ENCODE results near the gene ELMO1. TPM values are rescaled to one million over a fixed set of nuclear protein-coding genes. Genes with fewer than 3 reads are reported as not detected.

The ELMO1 gene
- total RNA-seq, 1 experiment from 2014 or later: 1.1 TPM

DNA sequence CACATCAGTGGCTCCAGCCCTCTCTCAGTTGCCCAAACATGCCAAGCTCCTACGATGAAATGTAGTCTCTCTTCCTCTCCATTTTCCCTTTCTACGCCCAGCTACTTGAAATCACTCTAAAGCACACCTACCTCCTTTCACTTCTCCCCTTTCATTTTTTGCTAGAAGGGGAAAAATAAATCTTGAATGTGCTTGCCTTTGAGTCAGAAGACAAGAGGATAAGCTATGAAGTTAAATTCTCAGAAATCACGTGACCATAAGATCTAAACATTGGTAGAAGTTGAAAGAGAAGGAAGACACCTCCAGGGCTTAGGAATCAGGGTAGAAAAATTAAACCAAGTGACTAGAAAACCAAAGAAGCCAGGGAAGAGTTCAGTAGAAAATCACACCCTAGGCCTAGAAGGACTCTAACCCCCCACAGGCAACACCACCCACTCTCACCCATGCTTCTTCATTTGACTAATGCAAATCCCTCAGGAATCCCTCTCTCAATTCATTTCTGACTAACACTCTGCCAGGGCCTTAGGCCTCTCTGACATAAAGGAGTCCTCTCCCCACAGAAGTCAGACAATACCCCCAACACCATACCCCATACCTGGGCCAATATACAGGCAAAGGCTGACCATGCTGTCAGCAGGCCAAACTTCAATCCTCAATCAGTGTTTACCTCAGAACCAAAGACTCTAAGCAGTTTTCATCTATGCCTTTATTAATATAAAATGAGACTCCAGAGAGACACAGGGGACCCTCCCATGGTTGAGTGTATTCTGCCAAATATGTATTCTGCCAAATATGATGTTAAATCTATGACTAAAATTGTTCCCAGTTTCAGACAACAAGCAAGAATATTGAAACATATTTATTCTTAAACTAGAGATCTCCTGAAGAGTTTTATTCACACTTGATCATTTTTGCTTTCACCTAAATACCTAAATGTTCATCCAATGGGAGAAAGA lies 84.8 kb downstream of the ELMO1 start:
- H2AFZ ChIP-seq (ENCODE audit: low read depth, low read length, poor library complexity, severe bottlenecking): no peak overlapping the region
- no peak overlapping the region for H3K27ac ChIP-seq (ENCODE audit: low read depth, low read length)
- no peaks in the 10 kb centered on the region for H3K79me2 ChIP-seq (ENCODE audit: insufficient read depth, low read length)
- no peaks in the 10 kb centered on the region for H3K36me3 ChIP-seq (ENCODE audit: control insufficient read depth in 1 of 2, insufficient read depth in 2 of 2, low read length in 2 of 2)
- peaks cover 10% of the 10 kb centered on the region for H3K27me3 ChIP-seq (ENCODE audit: insufficient read depth, low read length)
- ChIA-PET POLR2A (no interaction called here), RAD21 (ENCODE audit: low non-redundant PET in 1 of 2, low total read pairs in 2 of 2, uncharacterized antibody in 2 of 2, unreplicated experiment in 2 of 2) (no interaction called here), CTCF (no interaction called here)
- no peak for ATAC-seq
- BruUV-seq (replicated peaks): no TSS peak
- no peaks in the 10 kb centered on the region for H3K4me1 ChIP-seq (ENCODE audit: control insufficient read depth in 1 of 2, insufficient read depth in 2 of 2, low read length in 2 of 2)
- no peaks in the 10 kb centered on the region for H3K9me2 ChIP-seq (ENCODE audit: insufficient read depth)
- no peak overlapping the region for H3K9ac ChIP-seq (ENCODE audit: low read length)
- H3K4me2 ChIP-seq (ENCODE audit: low read length): no peak overlapping the region
- intact Hi-C loops (cut with micrococcal nuclease): no loop called here
- DNase-seq (ENCODE audit: low read depth, low spot score): no peak
- H4K20me1 ChIP-seq (ENCODE audit: insufficient read depth): no peaks in the 10 kb centered on the region
- no peaks in the 10 kb centered on the region for H3K9me3 ChIP-seq (ENCODE audit: control insufficient read depth in 1 of 2, insufficient read depth in 1 of 2, low read depth in 1 of 2, low read length in 2 of 2)
- no peak overlapping the region for H3K4me3 ChIP-seq (replicated peaks in 1 of 2; ENCODE audit: low read depth in 1 of 2, low read length in 2 of 2)
- TF ChIP-seq SRF (IDR thresholded peaks at IDR 0.05; ENCODE audit: low read depth) (no peak), TCF7L2 (IDR thresholded peaks at IDR 0.05; ENCODE audit: borderline replicate concordance, extremely low read depth, insufficient read depth, insufficient read length) (no peak), ATF3 (IDR thresholded peaks at IDR 0.05) (no peak)

DNA sequence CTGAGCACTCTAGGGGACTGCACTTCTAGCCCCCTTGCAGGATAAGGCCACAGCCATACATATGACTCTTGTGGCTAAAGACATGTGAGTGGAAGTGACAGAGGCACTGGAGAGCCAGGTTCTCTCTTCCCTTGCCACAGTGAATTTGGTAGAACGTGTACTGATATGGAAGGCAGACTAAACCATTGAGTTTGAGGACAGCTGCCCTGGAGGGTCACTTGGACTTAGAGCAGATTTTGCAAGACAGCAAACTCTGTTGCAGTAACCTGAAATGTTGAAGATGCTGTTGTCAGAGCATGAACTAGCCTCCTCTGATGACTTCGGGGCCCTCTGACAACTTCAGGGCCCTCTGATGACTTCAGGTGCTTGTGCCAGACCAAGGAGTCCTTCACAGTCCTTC lies 85.9 kb downstream of the ELMO1 start:
- ChIA-PET POLR2A (no interaction called here), CTCF (no interaction called here), RAD21 (ENCODE audit: low non-redundant PET in 1 of 2, low total read pairs in 2 of 2, uncharacterized antibody in 2 of 2, unreplicated experiment in 2 of 2) (no interaction called here)
- no peaks in the 10 kb centered on the region for H3K9me3 ChIP-seq (ENCODE audit: control insufficient read depth in 1 of 2, insufficient read depth in 1 of 2, low read depth in 1 of 2, low read length in 2 of 2)
- no peaks in the 10 kb centered on the region for H3K36me3 ChIP-seq (ENCODE audit: control insufficient read depth in 1 of 2, insufficient read depth in 2 of 2, low read length in 2 of 2)
- H3K4me3 ChIP-seq (replicated peaks in 1 of 2; ENCODE audit: low read depth in 1 of 2, low read length in 2 of 2): no peak overlapping the region
- H3K27ac ChIP-seq (ENCODE audit: low read depth, low read length): no peak overlapping the region
- H3K27me3 ChIP-seq (ENCODE audit: insufficient read depth, low read length): peaks cover 10% of the 10 kb centered on the region
- DNase-seq (ENCODE audit: low read depth, low spot score) (no peak), ATAC-seq (no peak)
- H3K4me1 ChIP-seq (ENCODE audit: control insufficient read depth in 1 of 2, insufficient read depth in 2 of 2, low read length in 2 of 2): no peaks in the 10 kb centered on the region
- intact Hi-C loops (cut with micrococcal nuclease): no loop called here
- no peaks in the 10 kb centered on the region for H3K9me2 ChIP-seq (ENCODE audit: insufficient read depth)
- no peak overlapping the region for H3K9ac ChIP-seq (ENCODE audit: low read length)
- H2AFZ ChIP-seq (ENCODE audit: low read depth, low read length, poor library complexity, severe bottlenecking): no peak overlapping the region
- H4K20me1 ChIP-seq (ENCODE audit: insufficient read depth): no peaks in the 10 kb centered on the region
- no peak overlapping the region for H3K4me2 ChIP-seq (ENCODE audit: low read length)
- BruUV-seq (replicated peaks): no TSS peak
- H3K79me2 ChIP-seq (ENCODE audit: insufficient read depth, low read length): no peaks in the 10 kb centered on the region
- TF ChIP-seq CBX3 (IDR thresholded peaks at IDR 0.05; ENCODE audit: low read depth) (no peak), JUND (IDR thresholded peaks at IDR 0.05) (no peak), ELF1 (IDR thresholded peaks at IDR 0.05; ENCODE audit: borderline replicate concordance, low read depth) (no peak), EZH2 (IDR thresholded peaks at IDR 0.05) (no peak), CEBPB (IDR thresholded peaks at IDR 0.05; ENCODE audit: low read depth) (no peak), TCF7L2 (IDR thresholded peaks at IDR 0.05; ENCODE audit: borderline replicate concordance, extremely low read depth, insufficient read depth, insufficient read length) (no peak), POLR2AphosphoS5 (IDR thresholded peaks at IDR 0.05; ENCODE audit: low read depth, low read length) (no peak), EZH2phosphoT487 (IDR thresholded peaks at IDR 0.05; ENCODE audit: borderline replicate concordance) (no peak), RAD21 (IDR thresholded peaks at IDR 0.05; ENCODE audit: low read depth) (no peak), SP1 (IDR thresholded peaks at IDR 0.05; ENCODE audit: low read depth) (no peak), ZFX (IDR thresholded peaks at IDR 0.05) (no peak), SIN3A (IDR thresholded peaks at IDR 0.05; ENCODE audit: low read depth) (no peak), FOSL1 (IDR thresholded peaks at IDR 0.05; ENCODE audit: low read depth) (no peak), POLR2A (IDR thresholded peaks at IDR 0.05; ENCODE audit: borderline replicate concordance, extremely low read depth, insufficient read depth, insufficient read length) (no peak), CTCF (IDR thresholded peaks at IDR 0.05 in 2 of 3, conservative IDR thresholded peaks at IDR 0.05 in 1 of 3; ENCODE audit: borderline replicate concordance in 1 of 3, insufficient read depth in 1 of 3, low read depth in 2 of 3, low read length in 2 of 3) (no peak)
- TF ChIP-seq, protein P1, sequence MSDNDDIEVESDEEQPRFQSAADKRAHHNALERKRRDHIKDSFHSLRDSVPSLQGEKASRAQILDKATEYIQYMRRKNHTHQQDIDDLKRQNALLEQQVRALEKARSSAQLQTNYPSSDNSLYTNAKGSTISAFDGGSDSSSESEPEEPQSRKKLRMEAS (IDR thresholded peaks at IDR 0.05): no peak
